HEK293 (cell line): ENCODE data around the gene RUNX1.
"Not testable (repeated sequence)": the region's sequence is repeated elsewhere in the genome, so short reads cannot be mapped to it uniquely, and the experiment has no call there.

ENCODE experiments used
- CTCF ChIA-PET: fragments of 350-600 bp; formaldehyde crosslinking; extraction: SDS; loops from one replicate; lab custom pipeline; 2021; ENCODE audit warnings: antibody characterized with exemption; lab: Yijun Ruan, JAX
- POLR2A ChIA-PET: fragments of 300-600 bp; formaldehyde crosslinking; extraction: SDS; loops from one replicate; lab custom pipeline; 2020; ENCODE audit warnings: antibody characterized with exemption, inconsistent platforms; lab: Yijun Ruan, JAX
- H3K27ac ChIP-seq: fragments of 200-500 bp; sonication (Bioruptor generic); 2 replicates; pipeline ENCODE4 v1.5.1; 2014; ENCODE audit warnings: low read depth, low read length, control low read depth, inconsistent platforms; ENCODE audit errors: extremely low read depth
- H3K36me3 ChIP-seq, 2 experiments: fragments of 200-500 bp in 1 of 2; sonication (Bioruptor generic) in 1 of 2; 1 replicate in 1 of 2; 2 replicates in 1 of 2; pipeline ENCODE4 v1.5.1; 2014 to 2017; ENCODE audit warnings: inconsistent platforms in 2 of 2, low read length in 2 of 2; ENCODE audit not compliant: control insufficient read depth in 2 of 2, insufficient read depth in 1 of 2
- H3K4me1 ChIP-seq: fragments of 200-500 bp; sonication (Bioruptor generic); 2 replicates; pipeline ENCODE4 v1.5.1; 2014; ENCODE audit warnings: mild to moderate bottlenecking, low read length, inconsistent platforms; ENCODE audit not compliant: control insufficient read depth, insufficient read depth
- H3K4me3 ChIP-seq: 2 replicates; pipeline ENCODE4 v1.5.1; 2011; ENCODE audit warnings: low read depth, mild to moderate bottlenecking, control low read depth, low read length, moderate library complexity
- H3K9me3 ChIP-seq: fragments of 200-500 bp; sonication (Bioruptor generic); 2 replicates; pipeline ENCODE4 v1.5.1; 2014; ENCODE audit warnings: low read depth, low read length, inconsistent platforms; ENCODE audit not compliant: control insufficient read depth, insufficient read depth
- GLIS2 ChIP-seq: fragments of 450-650 bp; formaldehyde crosslinking; IDR thresholded peaks from 2 replicates; pipeline ENCODE4 v1.5.1; 2016; ENCODE audit warnings: missing biosample characterization, missing genetic modification characterization
- MEIS1 ChIP-seq: sonication (generic); formaldehyde crosslinking; IDR thresholded peaks from 2 replicates; pipeline ENCODE4 v1.8.1; 2022; ENCODE audit warnings: missing genetic modification reagents, mild to moderate bottlenecking, borderline replicate concordance
- PATZ1 ChIP-seq: fragments of 450-650 bp; formaldehyde crosslinking; IDR thresholded peaks from 2 replicates; pipeline ENCODE4 v1.5.1; 2016; ENCODE audit warnings: missing biosample characterization, missing genetic modification characterization
- REPIN1 ChIP-seq: fragments of 450-650 bp; formaldehyde crosslinking; IDR thresholded peaks from 2 replicates; pipeline ENCODE4 v1.5.1; 2017; ENCODE audit warnings: missing biosample characterization, missing genetic modification characterization, low read depth
- SCRT2 ChIP-seq: fragments of 450-650 bp; formaldehyde crosslinking; IDR thresholded peaks from 2 replicates; pipeline ENCODE4 v1.5.1; 2016; ENCODE audit warnings: missing biosample characterization, missing genetic modification characterization
- ZNF202 ChIP-seq: fragments of 450-650 bp; formaldehyde crosslinking; IDR thresholded peaks from 2 replicates; pipeline ENCODE4 v1.5.1; 2016; ENCODE audit warnings: missing biosample characterization, missing genetic modification characterization, borderline replicate concordance
- ZNF394 ChIP-seq: fragments of 450-650 bp; formaldehyde crosslinking; IDR thresholded peaks from 2 replicates; pipeline ENCODE4 v1.5.1; 2016; ENCODE audit warnings: missing biosample characterization, missing genetic modification characterization, mild to moderate bottlenecking, moderate library complexity, borderline replicate concordance
- ZNF404 ChIP-seq: fragments of 450-650 bp; formaldehyde crosslinking; IDR thresholded peaks from 2 replicates; pipeline ENCODE4 v1.5.1; 2017; ENCODE audit warnings: missing biosample characterization, missing genetic modification characterization
- ZNF530 ChIP-seq: fragments of 450-650 bp; formaldehyde crosslinking; IDR thresholded peaks from 2 replicates; pipeline ENCODE4 v1.5.1; 2016; ENCODE audit warnings: low read depth, missing biosample characterization, missing genetic modification characterization
- ZNF555 ChIP-seq: fragments of 450-650 bp; formaldehyde crosslinking; conservative IDR thresholded peaks from 2 replicates; pipeline ENCODE4 v1.5.1; 2017; ENCODE audit warnings: missing biosample characterization, mild to moderate bottlenecking, missing genetic modification characterization, inconsistent platforms
- ZNF558 ChIP-seq: fragments of 450-650 bp; formaldehyde crosslinking; IDR thresholded peaks from 2 replicates; pipeline ENCODE4 v1.5.1; 2016; ENCODE audit warnings: missing biosample characterization, missing genetic modification characterization
- ZNF561 ChIP-seq: fragments of 450-650 bp; IDR thresholded peaks from 2 replicates; pipeline ENCODE4 v1.5.1; 2018; ENCODE audit warnings: missing biosample characterization, missing genetic modification characterization, borderline replicate concordance
- ZNF654 ChIP-seq: fragments of 450-650 bp; formaldehyde crosslinking; IDR thresholded peaks from 2 replicates; pipeline ENCODE4 v1.5.1; 2016; ENCODE audit warnings: low read depth, missing biosample characterization, missing genetic modification characterization
- ZNF677 ChIP-seq: fragments of 450-650 bp; IDR thresholded peaks from 2 replicates; pipeline ENCODE4 v1.5.0; 2018; ENCODE audit warnings: missing biosample characterization, mild to moderate bottlenecking, missing genetic modification characterization, moderate library complexity
- ZNF701 ChIP-seq: fragments of 450-650 bp; formaldehyde crosslinking; IDR thresholded peaks from 2 replicates; pipeline ENCODE4 v1.5.1; 2016; ENCODE audit warnings: missing biosample characterization, missing genetic modification characterization
- ZNF792 ChIP-seq: fragments of 450-650 bp; formaldehyde crosslinking; IDR thresholded peaks from 2 replicates; pipeline ENCODE4 v1.5.1; 2016; ENCODE audit warnings: missing biosample characterization, missing genetic modification characterization
- ZSCAN16 ChIP-seq: fragments of 450-650 bp; formaldehyde crosslinking; IDR thresholded peaks from 2 replicates; pipeline ENCODE4 v1.5.1; 2016; ENCODE audit warnings: missing biosample characterization, missing genetic modification characterization
- TF ChIP-seq, protein P1 (sequence below): fragments of 450-650 bp; IDR thresholded peaks from 2 replicates; pipeline ENCODE4 v1.5.1; 2018; ENCODE audit warnings: missing biosample characterization, mild to moderate bottlenecking, missing genetic modification characterization
- TF ChIP-seq, protein P2 (sequence below): fragments of 450-650 bp; formaldehyde crosslinking; IDR thresholded peaks from 2 replicates; pipeline ENCODE4 v1.5.1; 2016; ENCODE audit warnings: missing biosample characterization, missing genetic modification characterization

The RUNX1 gene

GRCh38 chr21:34805157-34805556, 243.9 kb downstream of the RUNX1 start:
- Histone ChIP-seq H3K36me3 (no peaks in the 10 kb centered on the region), H3K27ac (no peak overlapping the region), H3K4me3 (no peak overlapping the region), H3K4me1 (no peaks in the 10 kb centered on the region), H3K9me3 (peaks cover 2% of the 10 kb centered on the region)
- ChIA-PET POLR2A (no interaction called here), CTCF (interaction anchor here (0.8 to 0.9 kb wide), 2 partner anchors 60 to 1035 kb away, joined by 3 to 7 read pairs; no protein-coding TSS in a partner anchor)
- TF ChIP-seq ZNF558 (tag by site-specific recombination), result peak; percentile 96
- TF ChIP-seq, protein P1, sequence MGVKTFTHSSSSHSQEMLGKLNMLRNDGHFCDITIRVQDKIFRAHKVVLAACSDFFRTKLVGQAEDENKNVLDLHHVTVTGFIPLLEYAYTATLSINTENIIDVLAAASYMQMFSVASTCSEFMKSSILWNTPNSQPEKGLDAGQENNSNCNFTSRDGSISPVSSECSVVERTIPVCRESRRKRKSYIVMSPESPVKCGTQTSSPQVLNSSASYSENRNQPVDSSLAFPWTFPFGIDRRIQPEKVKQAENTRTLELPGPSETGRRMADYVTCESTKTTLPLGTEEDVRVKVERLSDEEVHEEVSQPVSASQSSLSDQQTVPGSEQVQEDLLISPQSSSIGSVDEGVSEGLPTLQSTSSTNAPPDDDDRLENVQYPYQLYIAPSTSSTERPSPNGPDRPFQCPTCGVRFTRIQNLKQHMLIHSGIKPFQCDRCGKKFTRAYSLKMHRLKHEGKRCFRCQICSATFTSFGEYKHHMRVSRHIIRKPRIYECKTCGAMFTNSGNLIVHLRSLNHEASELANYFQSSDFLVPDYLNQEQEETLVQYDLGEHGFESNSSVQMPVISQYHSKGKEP (tag by site-specific recombination), result no peak

- CTCF ChIA-PET, result interaction anchor here (0.7 to 0.8 kb wide), 2 partner anchors 548 to 1036 kb away, joined by 3 to 7 read pairs; no protein-coding TSS in a partner anchor
Measured at GRCh38 chr21:34804584-34804983, 244.5 kb downstream of the RUNX1 start.

GRCh38 chr21:34803782-34804370, 245.2 kb downstream of the RUNX1 start:
- no peak overlapping the region for H3K27ac ChIP-seq
- TF ChIP-seq SCRT2 (tag by site-specific recombination), result no peak
- TF ChIP-seq GLIS2 (tag by site-specific recombination), result no peak
- no peak for TF ChIP-seq ZNF792
- TF ChIP-seq ZNF530, result no peak
- TF ChIP-seq PATZ1, result no peak
- no peak for TF ChIP-seq ZNF394
- TF ChIP-seq ZNF701 (tag by site-specific recombination), result no peak
- TF ChIP-seq, protein P2, sequence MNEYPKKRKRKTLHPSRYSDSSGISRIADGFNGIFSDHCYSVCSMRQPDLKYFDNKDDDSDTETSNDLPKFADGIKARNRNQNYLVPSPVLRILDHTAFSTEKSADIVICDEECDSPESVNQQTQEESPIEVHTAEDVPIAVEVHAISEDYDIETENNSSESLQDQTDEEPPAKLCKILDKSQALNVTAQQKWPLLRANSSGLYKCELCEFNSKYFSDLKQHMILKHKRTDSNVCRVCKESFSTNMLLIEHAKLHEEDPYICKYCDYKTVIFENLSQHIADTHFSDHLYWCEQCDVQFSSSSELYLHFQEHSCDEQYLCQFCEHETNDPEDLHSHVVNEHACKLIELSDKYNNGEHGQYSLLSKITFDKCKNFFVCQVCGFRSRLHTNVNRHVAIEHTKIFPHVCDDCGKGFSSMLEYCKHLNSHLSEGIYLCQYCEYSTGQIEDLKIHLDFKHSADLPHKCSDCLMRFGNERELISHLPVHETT (tag by site-specific recombination), result no peak
- TF ChIP-seq MEIS1 (CRISPR knock-in tag), result no peak
- no peak for TF ChIP-seq ZNF202 (tag by site-specific recombination)
- TF ChIP-seq ZNF561 (tag by site-specific recombination), result no peak
- no peak for TF ChIP-seq ZNF555
- TF ChIP-seq ZSCAN16 (tag by site-specific recombination), result no peak
- TF ChIP-seq ZNF404, result no peak
- TF ChIP-seq ZNF654, result no peak
- TF ChIP-seq ZNF677, result no peak
- TF ChIP-seq REPIN1 (tag by site-specific recombination), result no peak
- TF ChIP-seq, all 188 proteins: peak for 0
- Histone ChIP-seq H3K4me3 (no peak overlapping the region), H3K4me1 (no peaks in the 10 kb centered on the region), H3K9me3 (peaks cover 2% of the 10 kb centered on the region), H3K36me3 (peaks cover 0 to 4% of the 10 kb centered on the region in 2 experiments; a peak in 1 of 3 replicates)
- POLR2A ChIA-PET, result no interaction called here
- CTCF ChIA-PET, result interaction anchor here (0.6 to 1.6 kb wide), 2 partner anchors 81 to 592 kb away, joined by 3 read pairs; no protein-coding TSS in a partner anchor

More at GRCh38 chr21:34804584-34804983, 244.5 kb downstream of the RUNX1 start:
- H3K4me3 ChIP-seq, H3K36me3 ChIP-seq, H3K4me1 ChIP-seq, POLR2A ChIA-PET, H3K9me3 ChIP-seq, H3K27ac ChIP-seq: not testable (repeated sequence)
